NCI-H1694 (cell line): ENCODE data around the gene E2F8.

Experiments
- DNase-seq: peaks from one replicate; lab custom pipeline; 2025; lab: John Stamatoyannopoulos, UW

E2F8 gene

DNA sequence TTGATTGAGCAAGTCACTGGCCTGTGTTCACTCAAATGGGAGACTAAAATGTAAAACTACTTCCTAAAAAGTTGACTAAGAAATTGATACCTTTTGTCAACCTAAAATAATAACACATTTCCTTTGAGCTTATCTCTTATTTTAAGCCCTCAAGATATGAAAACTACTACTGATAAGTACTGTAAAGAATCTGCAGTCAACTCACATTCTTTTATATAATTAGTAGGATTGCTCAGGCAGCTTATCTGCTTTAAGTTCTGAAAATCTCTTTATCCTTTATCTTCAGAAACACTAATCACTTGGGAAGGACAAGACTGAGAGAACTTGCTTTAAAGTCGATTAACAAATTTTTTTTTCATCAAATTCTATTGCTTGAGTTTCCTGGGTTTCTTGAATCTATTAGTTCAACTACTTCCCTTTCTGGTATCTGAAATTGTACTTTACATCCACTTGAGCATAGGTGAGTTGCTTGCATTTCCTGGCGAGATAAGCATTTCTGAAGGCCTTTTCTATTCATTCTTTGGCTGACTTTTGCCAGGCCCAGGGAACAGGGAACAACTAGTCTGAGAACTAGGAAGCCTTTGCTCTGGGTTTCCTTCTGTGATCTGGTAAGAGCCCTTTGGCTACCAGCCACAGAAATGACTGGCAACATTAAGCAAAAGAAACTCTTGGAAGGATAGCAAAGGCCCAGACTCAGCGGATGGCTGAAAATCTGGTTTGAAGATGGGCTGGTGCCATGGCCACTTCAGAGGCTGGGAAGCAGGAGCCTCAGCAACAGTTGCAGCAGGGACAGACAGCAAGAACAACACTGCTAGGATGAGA lies 19.6 kb downstream of the E2F8 start:
- DNase-seq = no peak

DNA sequence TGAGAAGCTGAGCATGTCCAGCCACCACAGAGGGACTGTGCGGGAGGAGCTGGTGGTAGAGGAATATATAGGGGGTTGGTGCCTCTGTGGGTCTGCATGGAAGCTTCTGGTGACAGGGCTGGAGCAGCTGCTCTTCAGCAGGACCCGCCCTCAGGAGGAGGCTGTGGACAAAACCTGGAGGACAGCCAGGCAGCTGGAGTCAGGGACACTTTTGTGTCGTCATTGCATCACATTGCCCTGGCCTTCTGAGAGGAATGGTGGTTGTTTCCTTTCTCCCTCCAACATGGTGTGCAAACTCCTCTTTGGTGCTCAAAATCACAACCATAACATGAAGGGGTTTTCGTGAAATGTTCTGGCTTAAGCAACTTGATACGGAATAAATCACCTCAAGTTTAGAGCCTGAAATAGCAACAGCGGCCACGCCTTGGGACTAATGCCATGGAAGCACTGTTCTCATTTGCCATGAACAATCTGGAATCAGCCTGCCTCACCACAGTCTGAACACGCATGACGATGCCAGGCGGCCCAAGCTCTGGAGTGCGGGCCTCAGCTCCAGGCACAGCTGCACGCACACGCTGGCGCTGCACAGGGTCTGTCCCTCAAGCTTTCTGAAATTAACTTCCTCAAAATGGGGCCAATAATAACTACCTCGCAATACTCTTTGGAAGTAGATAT lies 21.8 kb downstream of the E2F8 start:
- DNase-seq = no peak

DNA sequence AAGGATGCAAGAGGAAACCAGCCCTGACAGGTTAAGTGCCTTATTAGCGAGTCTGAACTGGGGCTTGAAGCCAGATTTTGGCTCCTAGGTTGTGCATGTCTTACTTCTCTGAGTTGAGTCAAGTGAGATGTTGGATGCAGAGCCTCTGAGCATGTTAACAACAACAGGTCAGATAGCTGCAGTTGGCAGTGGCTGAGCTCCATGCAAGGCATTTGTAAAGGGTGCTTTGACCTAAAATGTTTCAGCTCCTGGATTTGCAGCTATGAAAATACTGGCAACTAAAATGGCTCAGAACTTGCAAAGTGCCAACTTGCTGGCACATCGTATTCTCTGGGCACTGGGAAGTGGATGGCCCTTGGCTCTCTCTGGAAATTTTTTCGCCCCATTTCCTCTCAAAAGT lies 22.5 kb downstream of the E2F8 start:
- no peak for DNase-seq

DNA sequence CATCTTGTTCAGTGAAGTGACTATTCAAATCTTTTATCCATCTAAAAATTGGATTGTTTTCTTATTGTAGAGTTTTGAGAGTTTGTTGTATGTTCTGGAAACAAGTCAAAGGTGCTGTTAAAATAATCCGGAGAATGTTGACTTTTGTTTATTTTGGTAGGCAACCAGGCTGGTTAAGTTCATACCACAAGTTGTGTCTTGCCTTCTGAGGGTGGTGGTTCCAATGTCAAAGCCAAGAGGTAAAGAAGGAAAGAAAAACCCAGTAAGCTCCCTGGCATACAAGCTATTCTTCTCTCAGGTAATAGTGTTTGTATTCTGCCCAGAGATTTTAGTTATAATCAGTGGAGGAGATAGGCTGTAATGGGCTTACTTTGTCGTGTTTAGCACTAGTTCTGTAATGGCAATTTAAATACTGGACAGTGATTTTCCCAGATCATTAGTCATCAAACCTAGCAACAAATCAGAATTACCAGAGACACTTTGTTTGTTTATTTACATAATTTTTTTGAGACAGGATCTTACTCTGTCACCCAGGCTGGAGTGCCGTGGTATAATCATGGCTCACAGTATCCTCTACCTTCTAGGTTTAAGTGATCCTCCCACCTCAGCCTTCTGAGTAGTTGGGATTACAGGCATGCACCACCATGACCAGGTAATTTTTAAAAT lies 23.9 kb downstream of the E2F8 start:
- DNase-seq = no peak

DNA sequence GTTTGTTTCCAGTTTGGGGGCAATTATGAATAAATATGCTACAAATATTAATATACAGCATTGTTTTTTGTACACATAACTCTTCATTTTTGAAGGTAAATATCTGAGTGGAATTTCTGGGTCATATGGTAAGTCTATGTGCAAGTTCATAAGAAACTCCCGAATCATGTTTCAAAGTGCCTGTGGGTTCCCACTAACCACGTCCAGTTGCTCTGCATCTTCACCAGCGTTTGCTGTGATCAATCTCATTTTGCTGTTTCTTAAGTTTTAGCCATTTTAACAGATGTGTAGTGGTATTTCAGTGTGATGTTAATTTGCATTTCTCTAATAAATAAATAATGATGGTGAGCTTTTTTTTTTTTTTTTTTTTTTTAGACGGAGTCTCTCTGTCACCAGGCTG lies 24.7 kb downstream of the E2F8 start:
- no peak for DNase-seq

DNA sequence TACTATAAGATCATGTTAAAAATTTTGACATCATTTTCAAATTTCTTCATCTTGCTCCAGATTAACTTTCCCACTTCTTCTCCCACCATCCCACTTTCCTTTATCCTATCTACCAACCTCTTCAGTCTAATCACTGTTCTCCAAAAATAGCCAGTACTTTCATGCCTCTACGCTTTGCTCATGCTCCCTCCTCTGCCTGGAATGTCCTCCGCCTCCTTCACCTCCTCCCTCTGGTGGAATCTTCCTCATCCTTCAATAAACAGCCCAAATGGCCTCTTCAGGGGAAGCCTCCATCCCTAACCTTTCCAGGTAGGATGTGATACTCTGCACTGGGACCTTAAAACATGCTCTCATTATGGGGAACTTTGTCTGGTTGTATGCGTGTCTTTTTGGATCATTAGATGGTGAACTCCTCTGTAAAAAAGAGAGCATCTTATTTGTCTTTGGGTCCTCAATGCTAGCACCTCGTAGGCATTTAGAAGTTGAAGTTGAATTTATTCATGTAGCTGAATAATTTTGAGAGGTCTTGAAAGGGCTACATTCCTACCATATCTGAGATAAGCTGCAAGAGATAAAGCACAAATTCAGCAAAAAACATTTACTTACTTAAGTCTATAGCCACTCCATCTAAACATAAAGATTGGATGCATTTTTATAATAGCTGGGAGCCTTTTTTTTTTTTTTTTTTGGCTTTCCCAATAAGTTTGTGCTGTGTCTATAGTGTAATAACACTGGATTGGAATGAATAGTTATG lies 31.0 kb downstream of the E2F8 start:
- DNase-seq = no peak

DNA sequence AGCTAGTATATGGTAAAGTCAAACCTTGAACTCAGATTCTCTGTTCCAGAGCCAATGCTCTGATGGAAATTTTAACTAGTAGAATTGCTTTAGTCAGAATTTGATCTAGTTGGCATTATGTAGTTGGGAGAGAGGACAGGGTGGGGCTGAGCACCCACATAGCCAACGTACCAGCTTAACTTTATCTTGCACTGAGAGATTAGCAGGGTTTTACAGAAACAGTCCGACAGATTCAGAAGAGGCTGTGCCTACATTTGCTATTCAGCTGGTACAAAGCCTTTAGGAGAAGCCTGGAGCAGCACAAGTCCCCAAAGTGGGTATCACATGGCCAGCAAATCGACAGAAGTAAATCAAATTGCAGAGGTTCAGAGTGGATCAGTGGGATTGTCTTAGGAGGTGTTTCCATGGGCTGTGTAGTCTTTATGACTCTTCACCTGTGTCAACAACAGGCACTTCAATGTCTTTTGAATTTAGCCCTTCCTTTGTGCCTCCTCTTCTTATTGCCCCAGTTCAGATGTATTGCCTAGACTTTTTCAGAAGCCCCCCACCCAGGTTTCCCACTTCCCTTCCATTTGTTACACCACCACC lies 31.7 kb downstream of the E2F8 start:
- no peak for DNase-seq

DNA sequence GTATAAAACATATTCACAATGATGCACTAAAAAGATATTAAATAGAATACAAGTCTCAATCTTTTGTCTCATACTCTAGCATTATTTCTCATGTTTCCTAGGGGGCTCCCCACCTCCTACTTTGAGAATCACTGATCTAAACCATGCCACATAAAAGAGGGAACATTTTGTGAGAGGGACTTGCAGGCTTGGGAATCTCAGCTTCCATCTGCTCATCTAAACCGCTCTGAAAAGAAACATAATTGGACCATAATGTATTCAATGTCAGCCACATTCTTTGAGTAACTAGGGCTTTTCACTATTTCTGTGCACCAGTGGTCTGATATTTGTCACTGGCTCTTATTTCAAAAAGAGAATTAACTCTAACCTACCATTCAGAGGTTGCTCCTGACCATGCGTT lies 32.6 kb downstream of the E2F8 start:
- DNase-seq = no peak

DNA sequence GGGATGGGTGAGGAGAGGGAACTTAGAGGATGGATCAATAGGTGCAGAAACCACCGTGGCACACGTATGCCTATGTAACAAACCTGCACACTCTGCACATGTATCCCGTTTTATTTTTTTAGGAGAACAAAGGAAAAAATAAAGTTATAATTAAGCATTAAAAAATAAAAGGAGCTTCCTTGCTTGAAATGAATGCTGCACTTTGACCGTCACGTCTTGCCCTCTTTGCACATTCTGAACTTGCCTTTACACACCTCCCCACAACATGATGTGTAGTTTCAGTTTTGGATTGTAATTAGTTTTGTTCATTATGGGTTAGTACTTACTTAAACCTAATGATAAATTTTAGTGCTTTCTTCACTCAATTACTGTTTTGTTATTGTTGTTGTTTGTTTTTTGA lies 35.9 kb downstream of the E2F8 start:
- no peak for DNase-seq

DNA sequence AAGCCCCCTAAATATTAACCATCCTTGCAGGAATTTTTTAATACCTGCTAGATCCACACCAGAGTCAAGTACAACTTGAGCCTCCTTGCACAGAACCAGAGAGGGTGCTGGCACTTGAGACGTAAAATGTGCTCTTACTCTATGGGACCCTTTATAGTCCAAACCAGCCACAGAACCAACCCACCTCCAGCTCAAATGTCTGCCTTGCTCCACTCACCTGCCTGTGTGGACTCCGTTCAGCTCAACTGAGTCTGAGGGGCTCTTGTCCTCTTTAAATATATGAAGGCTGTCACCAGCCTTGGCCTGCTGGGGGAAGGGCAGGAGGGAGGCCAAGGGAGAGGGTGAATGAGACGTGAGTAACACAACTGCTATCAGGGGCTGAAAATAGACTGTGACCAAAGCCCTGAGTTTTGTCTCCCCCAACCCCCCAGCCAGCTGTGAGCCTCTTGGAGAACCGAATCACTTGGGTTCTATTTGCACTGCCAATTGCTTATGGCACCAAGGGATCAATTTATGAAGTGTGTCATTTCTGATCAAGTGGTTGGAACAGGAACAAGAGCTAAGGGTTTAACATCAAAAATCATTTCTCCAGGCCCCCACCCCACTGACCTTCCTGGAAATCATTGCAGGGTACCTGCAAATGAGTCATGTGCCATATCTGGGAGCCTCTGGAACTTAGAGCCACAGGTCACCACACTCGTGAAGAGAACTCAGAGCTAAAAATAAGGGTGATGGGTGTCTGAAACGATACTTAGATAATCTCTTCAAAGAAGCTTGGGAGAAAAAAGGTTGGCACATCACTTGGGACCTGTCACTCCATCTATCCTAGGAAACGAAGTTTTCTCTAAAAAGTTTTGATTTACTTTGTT lies 38.8 kb downstream of the E2F8 start, which contains the start of gene CSRP3:
Gene CSRP3, minus strand, starts transcription at position 247 of the 869 bp plus-strand sequence. CDS start 9,535 bp downstream, outside the sequence.
- no peak for DNase-seq

DNA sequence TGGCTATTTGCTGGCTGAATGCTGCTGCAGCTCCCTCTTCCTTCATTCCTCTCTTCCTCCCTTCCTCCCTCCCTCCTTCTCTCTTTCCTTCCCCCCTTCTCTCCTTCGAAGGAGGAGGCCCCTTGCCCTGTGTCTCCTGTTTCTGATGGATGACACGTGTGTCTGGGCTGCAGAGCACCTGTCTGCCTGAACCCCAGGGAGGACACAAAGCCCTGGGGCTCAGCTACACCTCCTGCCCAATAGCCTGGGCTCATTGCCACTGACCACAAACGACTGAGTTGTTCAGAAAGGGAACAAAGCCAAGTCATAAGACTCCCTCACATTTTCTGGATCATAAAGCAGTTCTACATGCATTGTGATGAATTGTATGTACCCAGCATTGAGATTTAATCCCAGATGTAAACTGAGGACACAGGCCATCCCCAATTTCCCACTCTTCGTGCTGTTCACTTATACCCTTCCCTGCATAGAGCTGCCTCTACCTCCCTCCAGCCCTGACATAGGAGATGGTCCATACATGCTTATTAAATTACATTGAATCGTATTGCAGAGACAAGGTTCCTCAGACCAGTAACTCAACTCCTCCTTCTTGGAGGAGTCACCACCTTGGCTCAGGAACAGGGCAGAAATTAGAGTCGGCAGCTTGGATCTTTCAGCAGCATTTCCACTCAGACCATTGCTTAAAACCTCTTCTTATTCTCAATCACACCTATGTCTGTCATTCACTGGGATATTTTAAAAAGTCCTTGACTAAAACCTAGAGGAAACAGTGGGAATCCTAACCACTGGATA lies 40.1 kb downstream of the E2F8 start:
- DNase-seq = no peak

DNA sequence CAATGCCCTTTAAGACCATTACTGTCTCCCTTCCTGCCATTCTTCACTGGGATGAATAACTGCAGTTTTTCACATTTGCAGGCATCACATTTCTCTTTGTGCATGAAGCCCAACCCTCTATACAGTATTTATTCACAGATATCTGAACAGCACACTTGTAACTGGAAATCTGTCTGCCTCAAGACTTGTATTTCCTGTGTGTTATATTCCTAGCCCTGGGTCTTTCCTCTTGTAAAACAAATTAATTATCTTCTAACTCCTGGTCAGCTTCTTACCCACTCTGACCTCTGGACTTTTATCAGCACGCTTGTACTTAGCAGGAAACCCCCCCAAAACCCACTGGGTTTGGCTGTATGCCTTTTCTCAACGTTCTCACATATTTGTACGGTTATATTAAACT lies 41.0 kb downstream of the E2F8 start:
- DNase-seq = no peak

DNA sequence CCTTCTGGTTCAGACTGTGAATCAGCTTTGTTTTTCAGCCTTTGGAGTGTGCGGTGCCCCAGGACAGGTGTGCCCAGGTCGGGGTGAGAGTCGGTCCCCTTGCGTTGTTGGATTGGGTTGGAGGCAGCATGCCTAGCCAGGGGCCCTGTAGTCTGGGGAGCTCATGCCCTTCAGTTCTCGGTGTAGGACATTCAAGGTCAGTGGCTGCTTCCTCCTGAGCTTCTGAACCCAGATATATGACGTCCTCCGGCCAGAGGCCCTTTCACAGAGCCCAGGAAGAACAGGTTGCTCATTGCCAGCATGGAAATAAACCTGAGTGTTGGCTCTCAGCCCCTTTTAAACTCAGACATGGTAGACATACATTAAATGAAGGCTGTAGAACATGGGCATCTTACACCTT lies 41.7 kb downstream of the E2F8 start:
- no peak for DNase-seq

DNA sequence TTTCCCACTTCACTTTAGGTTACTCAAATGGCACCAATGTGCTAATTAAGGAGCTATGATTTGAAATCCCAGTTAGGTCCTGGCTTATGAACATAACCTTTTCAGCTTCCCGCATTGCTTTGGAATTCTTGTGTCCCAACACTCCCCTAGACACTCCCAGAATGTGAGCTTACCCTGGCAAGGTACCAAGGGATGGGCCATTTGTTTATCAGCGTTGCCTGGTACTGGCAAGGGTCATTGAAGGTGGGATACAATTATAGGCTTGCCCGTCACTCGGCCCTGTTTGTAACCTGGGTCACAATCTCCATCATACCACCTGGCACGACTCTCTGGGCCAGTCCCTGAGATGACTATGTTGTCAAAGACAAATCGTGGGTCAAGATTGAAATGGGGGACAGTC lies 44.3 kb downstream of the E2F8 start:
- no peak for DNase-seq

DNA sequence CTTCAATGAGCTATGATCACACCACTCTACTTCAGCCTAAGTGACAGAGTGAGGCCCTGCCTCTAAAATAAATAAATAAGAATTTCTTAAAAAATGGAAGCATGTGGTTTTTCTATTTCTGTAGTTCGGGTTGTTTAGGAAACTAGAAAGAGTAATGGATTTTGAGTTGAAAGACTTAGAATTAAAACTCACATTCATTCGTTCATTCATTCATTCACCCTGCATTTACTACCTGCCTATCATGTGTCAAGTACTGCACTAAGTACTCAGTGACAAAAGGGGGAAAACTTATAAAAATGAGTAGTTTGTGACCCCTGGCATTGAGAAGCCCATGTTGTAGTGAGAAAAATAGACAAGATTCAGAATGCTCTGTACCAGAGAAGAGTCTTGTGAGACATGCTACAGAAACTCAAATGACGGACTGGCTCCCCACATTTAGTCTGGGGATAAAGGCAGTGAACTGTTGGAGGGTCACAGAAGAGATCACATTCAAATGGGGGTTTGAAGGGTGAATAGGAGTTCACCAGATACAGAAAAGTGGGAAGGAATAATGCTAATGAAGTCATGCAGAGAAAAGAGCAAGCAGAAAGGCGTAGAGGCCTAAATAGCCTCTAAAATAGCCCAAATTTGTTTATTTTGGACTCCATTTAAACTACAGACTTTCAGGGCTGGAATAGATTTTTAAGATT lies 46.0 kb downstream of the E2F8 start:
- no peak for DNase-seq

DNA sequence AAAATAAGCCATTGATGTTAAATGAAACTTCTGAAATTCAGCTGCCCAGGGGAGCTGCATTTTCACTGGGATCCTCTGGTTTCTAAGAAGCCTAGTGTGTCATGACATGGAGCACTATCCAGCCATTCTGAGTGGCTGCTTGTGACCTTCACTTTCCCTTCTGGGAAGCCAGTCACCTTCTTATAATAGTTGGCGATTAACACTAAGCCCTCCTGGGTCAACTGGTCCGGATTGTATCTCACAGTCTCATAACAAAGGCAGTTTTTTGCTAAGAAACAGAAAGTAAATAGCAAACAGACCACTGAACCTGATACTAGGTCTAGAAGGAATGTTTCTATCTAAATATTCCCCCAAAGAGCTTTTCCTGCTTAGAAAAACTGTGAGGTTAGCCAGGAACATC lies 46.8 kb downstream of the E2F8 start:
- no peak for DNase-seq

DNA sequence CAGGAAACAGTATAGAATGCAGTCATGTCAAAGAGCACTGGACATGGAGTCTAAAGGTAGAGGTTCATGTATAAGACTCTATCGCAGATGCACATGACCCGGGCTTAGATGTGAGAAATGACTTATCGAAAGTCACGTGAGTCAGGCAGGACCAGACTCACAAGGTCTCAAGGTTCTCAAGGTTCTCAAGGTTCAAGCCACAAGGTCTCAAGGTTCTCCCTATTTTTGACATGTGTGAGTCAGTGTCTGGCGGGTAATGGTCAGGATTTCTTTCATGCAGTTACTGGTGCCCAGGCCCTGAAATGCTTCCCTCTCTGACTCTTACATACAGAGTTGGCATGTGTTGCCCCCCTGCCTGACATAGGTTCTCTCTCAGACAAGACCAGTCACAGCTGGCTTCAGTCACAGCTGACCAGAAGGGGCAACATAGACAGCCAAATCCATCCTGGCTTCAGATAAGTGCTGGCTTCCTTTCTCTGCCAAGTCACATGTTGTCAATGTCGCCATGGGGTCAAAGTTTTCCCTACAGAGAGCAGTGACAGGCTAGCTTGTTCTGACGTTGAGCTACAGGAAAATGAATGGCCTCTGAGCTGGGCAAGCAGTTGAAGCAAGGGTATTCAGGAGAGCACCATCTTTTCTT lies 49.1 kb downstream of the E2F8 start:
- DNase-seq = no peak

DNA sequence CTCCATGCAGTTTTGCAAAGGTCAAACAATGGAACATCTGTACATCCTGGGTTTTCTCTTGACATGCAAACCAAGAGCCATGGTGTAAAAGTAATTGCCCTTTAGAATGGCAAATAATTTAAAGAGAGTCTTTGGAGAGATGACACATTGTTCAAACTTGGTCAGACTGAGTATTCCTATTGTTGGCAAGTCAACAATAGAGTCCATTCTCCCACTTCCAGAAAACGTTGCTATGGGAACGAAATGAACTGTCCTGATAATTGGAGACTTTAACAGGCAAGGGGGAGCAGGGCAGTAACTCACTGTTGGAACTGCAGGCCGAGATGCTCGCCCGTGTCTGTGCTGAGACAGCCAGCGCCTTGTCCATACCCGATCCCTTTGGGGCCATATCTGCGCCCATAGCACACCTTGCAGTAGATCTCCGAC lies 52.9 kb downstream of the E2F8 start:
- DNase-seq = no peak
